CD4-positive, alpha-beta T cell (primary cell): ENCODE results near the gene SAA1. TPM values are rescaled to one million over a fixed set of nuclear protein-coding genes. Genes with fewer than 3 reads are reported as not detected.

Experiments
- ATAC-seq: fragments of 200-7000 bp; cut with Tn5 transposase; one replicate; pipeline ENCODE4 v1.10.0; 2022; ENCODE audit warnings: mild to moderate bottlenecking; ENCODE audit not compliant: poor library complexity
- CTCF ChIA-PET: fragments of 350-600 bp; sonication (Branson Sonifier 250); formaldehyde crosslinking; loops from one replicate; lab custom pipeline; 2021; ENCODE audit warnings: antibody characterized with exemption, inconsistent platforms; lab: Charles Lee
- POLR2A ChIA-PET: fragments of 350-600 bp; sonication (Branson Sonifier 250); formaldehyde crosslinking; loops from one replicate; lab custom pipeline; 2021; ENCODE audit warnings: antibody characterized with exemption, inconsistent platforms; lab: Charles Lee
- DNase-seq, 14 experiments: peaks; one replicate each; pipeline ENCODE4 v3.0.0-alpha.2; 2013 to 2020; ENCODE audit warnings: mixed read lengths in 2 of 14
- H3K27ac ChIP-seq, 2 donors: one replicate each; pipeline versions ENCODE4 v1.5.1 to v1.7.0; 2013; ENCODE audit warnings: low read length in 2 of 2, low read depth in 1 of 2, mild to moderate bottlenecking in 1 of 2
- H3K27me3 ChIP-seq, 2 experiments: 1 replicate in 1 of 2; 2 replicates in 1 of 2; pipeline versions ENCODE4 v1.6.1 to v1.7.0; 2013; ENCODE audit warnings: low read length in 2 of 2, control low read depth in 1 of 2, mild to moderate bottlenecking in 1 of 2, moderate library complexity in 1 of 2; ENCODE audit not compliant: insufficient read depth in 2 of 2, control insufficient read depth in 1 of 2
- H3K36me3 ChIP-seq: one replicate; pipeline ENCODE4 v1.6.1; 2013; ENCODE audit warnings: low read length, control low read depth; ENCODE audit not compliant: insufficient read depth
- H3K4me1 ChIP-seq: one replicate; pipeline ENCODE4 v1.6.1; 2013; ENCODE audit warnings: low read length, control low read depth; ENCODE audit not compliant: insufficient read depth
- H3K4me3 ChIP-seq: one replicate; pipeline ENCODE4 v1.5.1; 2013; ENCODE audit warnings: mild to moderate bottlenecking, low read length, moderate library complexity
- H3K9me3 ChIP-seq, 2 experiments: 1 replicate in 1 of 2; 2 replicates in 1 of 2; pipeline versions ENCODE4 v1.6.1 to v1.7.0; 2013; ENCODE audit warnings: low read length in 2 of 2, mild to moderate bottlenecking in 2 of 2, control low read depth in 1 of 2, moderate library complexity in 1 of 2; ENCODE audit not compliant: control insufficient read depth in 1 of 2, insufficient read depth in 1 of 2
- H3K27ac Mint-ChIP-seq: one replicate; pipeline ENCODE4 v1.8.0; 2020; ENCODE audit warnings: mixed read lengths
- H3K27me3 Mint-ChIP-seq: one replicate; pipeline ENCODE4 v1.8.0; 2021; ENCODE audit warnings: mixed read lengths
- H3K36me3 Mint-ChIP-seq: one replicate; pipeline ENCODE4 v1.8.0; 2021; ENCODE audit warnings: low read depth, mixed read lengths
- H3K4me1 Mint-ChIP-seq: one replicate; pipeline ENCODE4 v1.8.0; 2021; ENCODE audit warnings: low read depth, mixed read lengths
- H3K4me3 Mint-ChIP-seq: one replicate; pipeline ENCODE4 v1.8.0; 2020; ENCODE audit warnings: mild to moderate bottlenecking, mixed read lengths
- H3K9me3 Mint-ChIP-seq: one replicate; pipeline ENCODE4 v1.8.0; 2020; ENCODE audit warnings: mixed read lengths
- CTCF ChIP-seq: fragments of 200-600 bp; IDR thresholded peaks from one replicate; pipeline ENCODE4 v1.8.0; 2022; ENCODE audit warnings: antibody characterized with exemption, mild to moderate bottlenecking
- intact Hi-C, 2 experiments: fragments of 100-400 bp; cut with DNase I in 1 of 2; cut with micrococcal nuclease in 1 of 2; formaldehyde crosslinking; loops; one replicate each; pipeline versions ENCODE4 v1.15.1 to v1.9.0; 2023 to 2025; cut with DNase I, micrococcal nuclease
- total RNA-seq, 174 experiments: library from RNA in 2 of 174; stranded (reverse) in 2 of 174; gene quantifications; one replicate each; pipeline ENCODE4 v1.2.3 and lab custom pipeline; 2021 to 2026

The SAA1 gene
- total RNA-seq, 2 experiments from 2014 or later = not detected

- no peak for ATAC-seq
- ChIA-PET POLR2A (no interaction called here), CTCF (no interaction called here)
- Mint-ChIP-seq H3K4me3 (no peak overlapping the region), H3K4me1 (peaks cover 12% of the 10 kb centered on the region), H3K9me3 (no peaks in the 10 kb centered on the region), H3K27me3 (no peaks in the 10 kb centered on the region), H3K36me3 (peaks cover 83% of the 10 kb centered on the region), H3K27ac (no peak overlapping the region)
- H3K36me3 ChIP-seq = peaks cover 63% of the 10 kb centered on the region
- H3K27ac ChIP-seq = no peak overlapping the region
- H3K4me3 ChIP-seq = no peak overlapping the region
- TF ChIP-seq CTCF = no peak
- intact Hi-C loops = no loop called here
- H3K9me3 ChIP-seq = no peaks in the 10 kb centered on the region
- DNase-seq = no peak
- H3K4me1 ChIP-seq = peaks cover 6% of the 10 kb centered on the region
- no peaks in the 10 kb centered on the region for H3K27me3 ChIP-seq
Measured at GRCh38 chr11:18282626-18283025, 16.6 kb downstream of the SAA1 start.

GRCh38 chr11:18285841-18286240 lies 19.8 kb downstream of the SAA1 start:
- no peaks in the 10 kb centered on the region for H3K9me3 ChIP-seq
- peaks cover 84% of the 10 kb centered on the region for H3K36me3 Mint-ChIP-seq
- H3K4me3 Mint-ChIP-seq = no peak overlapping the region
- no peaks in the 10 kb centered on the region for H3K9me3 Mint-ChIP-seq
- ATAC-seq (no peak), DNase-seq (no peak)
- POLR2A ChIA-PET = no interaction called here
- no peak overlapping the region for H3K4me3 ChIP-seq
- no peaks in the 10 kb centered on the region for H3K27me3 ChIP-seq
- TF ChIP-seq CTCF = no peak
- CTCF ChIA-PET = interaction anchor here (1.4 kb wide), 1 partner anchor 180 kb away, joined by 4 read pairs; the partner anchor contains the start of gene SAAL1
- peaks cover 7% of the 10 kb centered on the region for H3K4me1 Mint-ChIP-seq
- no peaks in the 10 kb centered on the region for H3K27me3 Mint-ChIP-seq
- peaks cover 4% of the 10 kb centered on the region for H3K4me1 ChIP-seq
- no peak overlapping the region for H3K27ac ChIP-seq
- no peak overlapping the region for H3K27ac Mint-ChIP-seq
- intact Hi-C loops = no loop called here
- peaks cover 74% of the 10 kb centered on the region for H3K36me3 ChIP-seq

GRCh38 chr11:18288911-18289310 lies 22.8 kb downstream of the SAA1 start:
- H3K9me3 ChIP-seq = no peaks in the 10 kb centered on the region
- Mint-ChIP-seq H3K9me3 (no peaks in the 10 kb centered on the region), H3K4me1 (peaks cover 4% of the 10 kb centered on the region), H3K27me3 (no peaks in the 10 kb centered on the region), H3K4me3 (no peak overlapping the region), H3K27ac (no peak overlapping the region), H3K36me3 (peaks cover 85% of the 10 kb centered on the region)
- no peaks in the 10 kb centered on the region for H3K4me1 ChIP-seq
- DNase-seq (no peak), ATAC-seq (no peak)
- no peak overlapping the region for H3K27ac ChIP-seq
- CTCF ChIA-PET = no interaction called here
- no peak overlapping the region for H3K4me3 ChIP-seq
- no peak for TF ChIP-seq CTCF
- POLR2A ChIA-PET = no interaction called here
- peaks cover 76% of the 10 kb centered on the region for H3K36me3 ChIP-seq
- intact Hi-C loops = no loop called here
- H3K27me3 ChIP-seq = no peaks in the 10 kb centered on the region
